Hepatocyte (in vitro differentiated cells): Measurements from ENCODE around the gene SLC4A5.

Source experiments
- EZH2 ChIP-seq: fragments of 200-600 bp; sonication (generic); IDR thresholded peaks from 2 replicates; pipeline ENCODE4 v1.6.1; 2016; ENCODE audit warnings: antibody characterized with exemption, mild to moderate bottlenecking, borderline replicate concordance
- TF ChIP-seq, protein P1 (sequence below): fragments of 200-600 bp; sonication (generic); IDR thresholded peaks from 2 replicates; pipeline ENCODE4 v1.5.1; 2016; ENCODE audit warnings: antibody characterized with exemption, mild to moderate bottlenecking; ENCODE audit not compliant: poor library complexity

DNA sequence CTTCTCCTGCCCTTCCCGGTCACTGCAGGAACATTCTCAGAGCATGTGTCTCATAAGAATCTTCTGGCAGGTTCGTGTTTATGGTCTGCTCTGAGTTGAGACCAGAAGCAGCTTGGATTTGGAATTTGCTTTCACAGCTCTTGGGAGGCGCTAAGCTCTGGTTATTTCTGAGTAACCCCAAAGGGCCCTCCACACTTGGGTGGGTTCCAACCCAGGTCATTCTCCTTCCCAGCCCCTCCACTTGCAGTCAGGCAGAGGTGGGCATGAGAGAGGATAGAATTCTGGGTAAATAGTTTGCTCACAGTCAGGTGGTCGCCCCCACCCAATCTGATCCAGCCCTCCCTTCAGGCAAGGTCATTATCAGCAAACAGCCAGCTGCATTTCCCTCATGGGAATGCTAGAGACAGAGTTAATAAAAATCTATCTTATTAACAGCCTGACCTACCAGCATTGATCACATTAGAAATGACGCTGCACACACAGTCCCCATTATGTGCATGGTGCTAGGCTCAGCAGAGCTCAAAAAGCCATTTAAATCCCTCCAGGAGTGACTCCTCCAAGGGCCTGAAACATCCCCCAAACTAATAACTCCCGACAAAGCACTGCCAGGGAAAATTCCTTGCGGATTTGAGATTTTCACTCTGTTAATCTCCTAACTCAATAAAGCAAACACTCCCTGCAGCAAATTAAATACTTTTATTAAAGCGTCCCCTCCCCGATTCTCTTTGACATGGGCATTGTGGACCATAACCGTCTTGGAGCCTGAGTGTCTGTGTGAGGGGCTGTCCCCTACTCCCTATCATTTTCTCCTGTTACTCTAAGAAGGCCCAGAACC is 61.9 kb downstream of the SLC4A5 start:
- TF ChIP-seq, protein P1, sequence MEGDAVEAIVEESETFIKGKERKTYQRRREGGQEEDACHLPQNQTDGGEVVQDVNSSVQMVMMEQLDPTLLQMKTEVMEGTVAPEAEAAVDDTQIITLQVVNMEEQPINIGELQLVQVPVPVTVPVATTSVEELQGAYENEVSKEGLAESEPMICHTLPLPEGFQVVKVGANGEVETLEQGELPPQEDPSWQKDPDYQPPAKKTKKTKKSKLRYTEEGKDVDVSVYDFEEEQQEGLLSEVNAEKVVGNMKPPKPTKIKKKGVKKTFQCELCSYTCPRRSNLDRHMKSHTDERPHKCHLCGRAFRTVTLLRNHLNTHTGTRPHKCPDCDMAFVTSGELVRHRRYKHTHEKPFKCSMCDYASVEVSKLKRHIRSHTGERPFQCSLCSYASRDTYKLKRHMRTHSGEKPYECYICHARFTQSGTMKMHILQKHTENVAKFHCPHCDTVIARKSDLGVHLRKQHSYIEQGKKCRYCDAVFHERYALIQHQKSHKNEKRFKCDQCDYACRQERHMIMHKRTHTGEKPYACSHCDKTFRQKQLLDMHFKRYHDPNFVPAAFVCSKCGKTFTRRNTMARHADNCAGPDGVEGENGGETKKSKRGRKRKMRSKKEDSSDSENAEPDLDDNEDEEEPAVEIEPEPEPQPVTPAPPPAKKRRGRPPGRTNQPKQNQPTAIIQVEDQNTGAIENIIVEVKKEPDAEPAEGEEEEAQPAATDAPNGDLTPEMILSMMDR, result no peak
- TF ChIP-seq EZH2, result no peak
